Measurements from ENCODE around the gene FBLL1.
"Not testable (repeated sequence)": the region's sequence is repeated elsewhere in the genome, so short reads cannot be mapped to it uniquely, and the experiment has no call there.

The FBLL1 gene

GRCh38 chr5:168529374-168530234 lies 499 bp downstream of the FBLL1 start:
- no peak overlapping the region for H3K4me3 ChIP-seq (ENCODE audit: low read depth, low read length)
- no peak for DNase-seq (ENCODE audit: low read depth)
- no peak for TF ChIP-seq CTCF (IDR thresholded peaks at IDR 0.05; ENCODE audit: low read depth, low read length)
- TF ChIP-seq, protein P1, sequence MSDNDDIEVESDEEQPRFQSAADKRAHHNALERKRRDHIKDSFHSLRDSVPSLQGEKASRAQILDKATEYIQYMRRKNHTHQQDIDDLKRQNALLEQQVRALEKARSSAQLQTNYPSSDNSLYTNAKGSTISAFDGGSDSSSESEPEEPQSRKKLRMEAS (IDR thresholded peaks at IDR 0.05; ENCODE audit: low read depth, low read length): no peak
- TF ChIP-seq POLR2A (IDR thresholded peaks at IDR 0.05; ENCODE audit: extremely low read depth, insufficient read length): no peak
- TF ChIP-seq MYC (IDR thresholded peaks at IDR 0.05; ENCODE audit: low read depth, low read length): no peak

GRCh38 chr5:168530621-168531150 lies 1.6 kb downstream of the FBLL1 start:
- no peak for TF ChIP-seq MYC (IDR thresholded peaks at IDR 0.05; ENCODE audit: low read depth, low read length)
- TF ChIP-seq, protein P1 (IDR thresholded peaks at IDR 0.05; ENCODE audit: low read depth, low read length): no peak
- TF ChIP-seq CTCF (IDR thresholded peaks at IDR 0.05; ENCODE audit: low read depth, low read length): no peak
- no peak for TF ChIP-seq POLR2A (IDR thresholded peaks at IDR 0.05; ENCODE audit: extremely low read depth, insufficient read length)
- no peak for DNase-seq (ENCODE audit: low read depth)
- H3K4me3 ChIP-seq (ENCODE audit: low read depth, low read length): no peak overlapping the region

DNA sequence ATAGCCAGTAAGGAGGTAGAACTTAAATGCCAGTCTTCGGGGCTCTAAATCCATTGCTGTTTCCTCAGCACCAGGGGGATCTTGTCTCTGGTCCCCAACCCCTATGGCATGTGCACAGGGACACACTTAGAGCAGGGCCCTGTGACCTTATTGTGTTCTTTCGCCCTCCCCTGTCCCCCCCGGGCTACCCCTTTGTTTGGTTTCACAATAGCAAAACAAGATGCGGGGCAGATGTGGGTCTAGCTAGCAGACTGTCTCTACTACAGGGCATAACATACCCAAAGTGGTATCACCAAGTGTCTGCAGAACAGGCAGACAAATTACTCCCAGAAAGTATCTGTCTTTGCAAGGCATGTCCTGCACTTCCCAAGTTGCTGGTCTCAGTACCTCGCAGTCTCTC lies 2.1 kb downstream of the FBLL1 start:
- no peak for DNase-seq (ENCODE audit: low read depth)
- no peak overlapping the region for H3K4me3 ChIP-seq (ENCODE audit: low read depth, low read length)
- TF ChIP-seq MYC (IDR thresholded peaks at IDR 0.05; ENCODE audit: low read depth, low read length) (no peak), CTCF (IDR thresholded peaks at IDR 0.05; ENCODE audit: low read depth, low read length) (no peak), POLR2A (IDR thresholded peaks at IDR 0.05; ENCODE audit: extremely low read depth, insufficient read length) (no peak)
- TF ChIP-seq, protein P1 (IDR thresholded peaks at IDR 0.05; ENCODE audit: low read depth, low read length): no peak

DNA sequence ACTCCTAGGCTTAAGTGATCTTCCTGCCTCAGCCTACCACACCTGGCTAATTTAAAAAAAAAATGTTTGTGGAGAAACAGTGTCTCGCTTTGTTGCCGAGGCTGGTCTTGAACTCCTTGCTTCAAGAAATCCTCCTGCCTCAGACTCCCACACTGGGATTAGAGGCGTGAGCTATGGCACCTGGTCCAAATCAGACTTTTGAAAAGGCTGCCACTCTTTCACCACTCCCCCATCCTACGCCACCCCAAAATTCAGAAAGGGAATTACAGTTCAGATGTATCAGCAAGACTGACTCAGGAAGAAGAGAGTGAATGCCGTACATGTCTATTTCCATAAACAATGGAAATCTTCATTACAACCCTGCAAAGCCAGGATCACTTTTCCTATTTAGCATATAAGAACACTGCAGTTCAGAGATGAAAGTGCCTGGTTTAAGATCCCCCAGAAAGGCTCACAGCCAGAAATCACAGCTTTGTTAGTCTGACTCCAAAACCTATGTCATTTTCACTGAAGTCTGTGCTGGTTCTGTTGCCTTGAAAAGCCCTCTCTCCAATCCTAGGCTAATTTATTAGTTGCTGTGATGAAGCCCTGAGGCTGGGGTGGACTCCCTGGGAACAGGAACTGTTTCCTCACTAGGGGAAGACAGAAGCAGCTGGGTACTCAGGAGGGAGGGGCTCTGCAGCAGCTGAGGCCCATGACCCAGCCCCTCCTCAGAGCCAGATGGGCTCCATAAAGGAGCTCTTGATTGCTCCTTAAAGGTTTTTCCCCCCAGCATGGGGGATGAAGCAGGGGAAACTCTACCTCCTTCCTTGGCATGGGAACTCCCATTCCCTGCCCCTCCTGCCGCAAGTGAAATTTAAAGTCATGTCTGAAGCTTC lies 3.1 kb downstream of the FBLL1 start:
- H3K4me3 ChIP-seq (ENCODE audit: low read depth, low read length): no peak overlapping the region
- no peak for DNase-seq (ENCODE audit: low read depth)
- TF ChIP-seq, protein P1 (IDR thresholded peaks at IDR 0.05; ENCODE audit: low read depth, low read length): no peak
- no peak for TF ChIP-seq MYC (IDR thresholded peaks at IDR 0.05; ENCODE audit: low read depth, low read length)
- TF ChIP-seq POLR2A (IDR thresholded peaks at IDR 0.05; ENCODE audit: extremely low read depth, insufficient read length): no peak
- no peak for TF ChIP-seq CTCF (IDR thresholded peaks at IDR 0.05; ENCODE audit: low read depth, low read length)

DNA sequence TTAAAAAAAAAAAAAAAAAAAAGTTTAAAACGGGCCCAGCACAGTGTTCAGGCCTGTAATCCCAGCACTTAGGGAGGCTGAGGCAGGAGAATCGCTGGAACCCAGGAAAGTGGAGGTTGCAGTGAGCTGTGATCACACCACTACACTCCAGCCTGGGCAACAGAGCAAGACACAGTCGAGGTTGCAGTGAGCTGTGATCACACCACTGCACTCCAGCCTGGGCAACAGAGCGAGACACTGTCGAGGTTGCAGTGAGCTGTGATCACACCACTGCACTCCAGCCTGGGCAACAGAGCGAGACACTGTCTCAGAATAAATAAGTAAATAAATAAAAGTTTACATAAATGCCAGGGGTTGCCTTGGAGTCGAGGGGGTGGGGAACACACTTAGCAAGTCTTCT lies 5.2 kb downstream of the FBLL1 start:
- H3K4me3 ChIP-seq (ENCODE audit: low read depth, low read length); DNase-seq (ENCODE audit: low read depth): not testable (repeated sequence)

GRCh38 chr5:168537176-168537575 lies 8.1 kb downstream of the FBLL1 start:
- DNase-seq (ENCODE audit: low read depth): no peak
- TF ChIP-seq MYC (IDR thresholded peaks at IDR 0.05; ENCODE audit: low read depth, low read length) (no peak), CTCF (IDR thresholded peaks at IDR 0.05; ENCODE audit: low read depth, low read length) (no peak), POLR2A (IDR thresholded peaks at IDR 0.05; ENCODE audit: extremely low read depth, insufficient read length) (no peak)
- TF ChIP-seq, protein P1 (IDR thresholded peaks at IDR 0.05; ENCODE audit: low read depth, low read length): no peak
- H3K4me3 ChIP-seq (ENCODE audit: low read depth, low read length): no peak overlapping the region

Measured in NB4 (cell line).